HG03439 (cell line): ENCODE measurements around the gene RREB1.
"Not testable (repeated sequence)": the region's sequence is repeated elsewhere in the genome, so short reads cannot be mapped to it uniquely, and the experiment has no call there.

Source experiments
- ATAC-seq: cut with Tn5 transposase; IDR thresholded peaks from one replicate; pipeline ENCODE4 v1.9.1; 2021; ENCODE audit warnings: mild to moderate bottlenecking, moderate library complexity; ENCODE audit not compliant: unreplicated experiment

Gene RREB1

GRCh38 chr6:7144872-7145584 is 37.3 kb downstream of the RREB1 start:
- no peak for ATAC-seq

GRCh38 chr6:7145585-7145884 is 37.8 kb downstream of the RREB1 start:
- no peak for ATAC-seq

GRCh38 chr6:7145885-7146828 is 38.4 kb downstream of the RREB1 start:
- no peak for ATAC-seq

GRCh38 chr6:7147051-7147671 is 39.4 kb downstream of the RREB1 start:
- no peak for ATAC-seq

GRCh38 chr6:7148100-7148822 is 40.5 kb downstream of the RREB1 start:
- no peak for ATAC-seq

GRCh38 chr6:7150381-7151064 is 42.8 kb downstream of the RREB1 start:
- no peak for ATAC-seq

- ATAC-seq: no peak
These were observed 43.6 kb downstream of the RREB1 start for GRCh38 chr6:7151381-7151780.

GRCh38 chr6:7152462-7152861 is 44.7 kb downstream of the RREB1 start:
- ATAC-seq: no peak

- no peak for ATAC-seq
These were observed 46.0 kb downstream of the RREB1 start for GRCh38 chr6:7153789-7154188.

- peak; percentile 65 for ATAC-seq
These were observed 46.8 kb downstream of the RREB1 start for GRCh38 chr6:7154341-7155139.

GRCh38 chr6:7155871-7156579 is 48.3 kb downstream of the RREB1 start:
- ATAC-seq: no peak

GRCh38 chr6:7156643-7157278 is 49.0 kb downstream of the RREB1 start:
- ATAC-seq: no peak

GRCh38 chr6:7157307-7157706 is 49.5 kb downstream of the RREB1 start:
- not testable (repeated sequence) for ATAC-seq

GRCh38 chr6:7157752-7158616 is 50.2 kb downstream of the RREB1 start:
- ATAC-seq: no peak

- no peak for ATAC-seq
These were observed 52.2 kb downstream of the RREB1 start for GRCh38 chr6:7159790-7160525.

- ATAC-seq: no peak
These were observed 53.5 kb downstream of the RREB1 start for GRCh38 chr6:7161253-7161623.

- ATAC-seq: no peak
These were observed 54.1 kb downstream of the RREB1 start for GRCh38 chr6:7161845-7162244.
